GM18858 (cell line): ENCODE results near the gene DNAH14.
A peak's percentile ranks its signal among the peaks of the same experiment; 100 is the strongest.

ENCODE experiments used
- ATAC-seq: cut with Tn5 transposase; IDR thresholded peaks from one replicate; pipeline ENCODE4 v1.9.1; 2021; ENCODE audit not compliant: unreplicated experiment

The DNAH14 gene

DNA sequence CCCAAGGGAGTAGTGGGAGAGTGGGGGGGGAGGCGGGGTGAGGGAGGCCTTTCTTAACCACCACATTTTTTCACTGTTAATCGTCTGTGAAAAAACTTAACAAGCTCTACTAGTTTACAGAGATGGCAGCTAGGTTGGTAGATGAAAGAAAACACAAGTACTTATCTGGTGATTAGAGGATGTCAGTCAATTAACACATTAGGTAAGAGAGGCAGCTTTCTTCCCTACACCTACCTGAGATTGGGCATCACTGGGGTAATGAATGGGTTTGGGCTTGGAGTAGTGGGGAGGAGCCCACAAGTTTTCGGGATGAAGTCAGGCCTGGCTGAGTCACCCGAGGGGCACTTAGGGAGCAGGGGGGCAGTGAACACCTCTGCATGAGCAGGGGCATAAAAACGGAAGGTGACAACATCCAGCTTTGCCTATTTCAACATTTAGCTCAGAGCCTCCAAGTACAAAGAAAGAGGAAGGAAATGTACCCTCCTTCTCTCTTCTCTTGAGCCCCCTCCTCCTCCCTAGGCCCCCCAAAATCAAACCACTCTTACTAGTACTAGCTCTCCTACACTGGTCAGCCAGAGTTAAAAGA is 495.8 kb downstream of the DNAH14 start:
- no peak for ATAC-seq

- ATAC-seq: no peak
Observed at GRCh38 chr1:225426395-225427234, 497.1 kb downstream of the DNAH14 start.

- ATAC-seq: peak; percentile 3
Observed at GRCh38 chr1:225427235-225428067, 498.0 kb downstream of the DNAH14 start, which contains the start of gene LBR. Gene LBR (minus strand): TSS chr1:225428038. CDS start chr1:225424075, 3,963 bp downstream.

DNA sequence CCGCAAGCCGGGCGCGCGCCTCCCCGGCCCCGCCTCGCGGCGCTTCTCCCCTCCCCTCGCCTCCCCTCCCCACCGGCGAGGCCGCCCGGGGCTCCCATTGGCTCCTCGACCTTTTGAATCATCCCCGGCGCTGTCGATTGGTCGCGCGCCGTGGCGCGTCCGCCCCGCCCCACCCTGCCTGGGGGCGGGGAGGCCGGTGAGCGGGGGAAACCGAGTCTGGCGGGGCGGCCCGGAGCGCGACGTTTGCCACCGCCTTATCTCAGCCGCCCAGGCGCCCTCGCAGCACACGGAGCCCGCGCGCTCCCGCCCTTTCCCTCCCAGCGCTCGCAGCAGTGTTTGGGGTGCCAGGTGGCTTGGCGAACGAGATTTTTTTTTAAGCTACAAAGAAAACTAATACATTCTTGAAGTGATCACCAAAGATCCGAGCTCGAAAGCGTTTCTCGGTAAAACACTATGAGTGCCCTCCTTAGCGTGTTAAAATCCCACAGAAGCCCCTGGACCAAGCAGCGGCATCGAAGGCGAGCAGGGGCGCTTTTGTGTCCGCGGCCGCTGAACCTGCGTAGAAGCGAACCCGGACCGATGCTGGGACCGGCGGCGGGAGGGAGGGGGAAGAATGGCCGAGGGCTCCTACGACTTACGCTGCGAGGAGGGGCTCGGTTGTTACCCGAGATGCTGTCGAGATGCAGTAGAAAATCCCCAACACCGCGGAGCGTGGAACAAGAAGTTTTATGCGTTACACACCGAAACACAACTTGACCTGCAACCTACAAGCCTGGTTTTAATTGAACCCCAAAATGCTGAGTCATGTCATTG is 498.8 kb downstream of the DNAH14 start:
- ATAC-seq: peak; percentile 82

- ATAC-seq: no peak
Observed at GRCh38 chr1:225428881-225429455, 499.5 kb downstream of the DNAH14 start.

DNA sequence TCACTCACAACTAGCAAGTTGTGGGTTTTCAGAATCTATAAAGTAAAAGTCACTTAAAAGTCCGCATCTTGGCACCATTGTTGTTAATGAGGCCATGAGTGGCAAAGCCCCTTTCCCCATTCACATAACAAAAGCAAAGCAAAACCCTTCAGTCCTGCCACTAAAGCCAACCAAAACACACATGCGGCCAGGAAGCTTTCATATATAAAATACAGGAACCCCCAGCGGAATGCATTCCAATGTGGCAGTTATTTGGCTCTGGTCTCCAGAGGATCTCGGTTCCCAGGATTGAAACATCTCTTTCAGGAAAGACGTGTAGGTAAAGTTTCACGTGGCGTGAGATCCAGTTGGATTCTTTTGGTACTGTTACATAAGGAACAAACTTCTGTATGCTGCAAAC is 500.8 kb downstream of the DNAH14 start:
- no peak for ATAC-seq

GRCh38 chr1:225431081-225431863 is 501.8 kb downstream of the DNAH14 start:
- ATAC-seq: no peak

DNA sequence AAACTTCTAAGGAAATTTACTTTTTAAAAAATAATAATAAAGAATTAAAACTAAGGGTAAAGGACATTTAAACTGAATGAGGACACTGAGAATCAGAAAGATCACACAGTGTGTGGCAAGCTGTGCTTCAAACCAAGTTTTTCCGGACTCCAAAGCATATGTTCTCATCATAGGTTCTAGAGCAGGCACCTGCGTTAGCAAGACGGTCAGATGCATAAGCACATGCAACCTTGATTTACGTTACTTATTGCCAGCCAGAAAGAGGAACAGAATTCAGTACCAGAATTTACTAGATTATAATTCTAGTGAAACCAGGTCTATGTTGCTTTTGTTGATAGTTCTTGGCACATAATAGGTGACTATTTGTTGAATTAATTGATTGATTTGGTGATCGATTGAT is 504.6 kb downstream of the DNAH14 start:
- no peak for ATAC-seq

DNA sequence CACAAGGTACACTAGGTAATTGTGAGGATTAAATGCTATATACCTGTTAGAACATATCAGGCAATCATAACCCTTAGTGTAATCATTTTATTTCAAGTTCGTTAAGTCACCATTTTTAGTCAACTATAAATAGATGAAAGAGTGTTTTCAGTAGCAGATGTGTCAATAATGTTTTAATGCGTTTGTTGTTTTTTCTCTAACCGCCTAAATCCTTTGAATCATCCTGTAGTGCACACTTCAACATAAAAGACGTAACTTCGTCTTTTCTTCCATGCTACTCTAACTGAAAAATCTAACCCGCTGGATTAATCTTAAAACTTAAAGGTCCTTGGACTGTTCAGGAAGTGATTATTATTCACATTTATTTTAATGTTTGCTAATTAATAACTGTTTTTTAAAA is 505.6 kb downstream of the DNAH14 start:
- no peak for ATAC-seq

- ATAC-seq: no peak
Observed at GRCh38 chr1:225435487-225435886, 506.0 kb downstream of the DNAH14 start.

GRCh38 chr1:225435957-225436392 is 506.5 kb downstream of the DNAH14 start:
- ATAC-seq: no peak

GRCh38 chr1:225437710-225438437 is 508.4 kb downstream of the DNAH14 start:
- no peak for ATAC-seq

GRCh38 chr1:225440380-225441221 is 511.1 kb downstream of the DNAH14 start:
- ATAC-seq: no peak

DNA sequence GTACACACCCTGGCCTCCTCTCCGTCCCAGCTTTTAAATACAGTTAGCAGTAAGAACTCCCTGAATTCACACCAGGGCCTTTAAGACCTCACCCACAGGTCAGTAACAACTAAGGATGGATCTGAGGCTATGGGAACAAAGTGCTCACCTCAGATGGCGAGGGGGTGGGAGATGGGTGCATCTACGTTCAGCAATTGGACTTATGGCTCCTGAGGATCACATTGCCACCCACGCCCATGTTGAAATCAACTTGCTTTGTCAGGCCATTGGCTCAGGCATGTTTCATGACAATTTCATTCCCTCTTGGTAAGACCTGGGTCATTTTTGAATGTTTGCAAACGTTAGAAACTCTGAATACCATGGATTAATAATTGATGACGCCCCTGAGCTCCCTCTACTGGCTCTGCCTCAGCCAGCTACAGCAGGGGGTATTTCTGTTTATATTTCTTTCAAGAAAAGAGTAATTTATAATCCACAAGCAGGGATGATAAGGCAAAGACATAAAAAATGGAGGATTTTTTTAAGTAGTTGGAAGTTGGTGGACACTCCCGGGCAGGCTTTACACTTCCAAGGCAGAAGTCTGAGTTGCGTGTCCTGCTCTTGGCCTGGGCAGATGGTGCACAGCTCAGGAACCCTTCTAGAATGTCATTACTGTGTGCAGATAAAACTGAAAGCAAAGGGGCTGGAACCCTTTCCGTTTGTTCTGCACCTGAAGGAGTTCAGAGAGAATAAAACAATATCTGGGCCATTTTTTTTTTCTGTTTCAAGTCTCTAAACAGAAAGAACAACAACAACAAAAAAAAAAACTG is 512.0 kb downstream of the DNAH14 start:
- ATAC-seq: peak; percentile 22

- no peak for ATAC-seq
Observed at GRCh38 chr1:225442123-225442505, 512.6 kb downstream of the DNAH14 start.

DNA sequence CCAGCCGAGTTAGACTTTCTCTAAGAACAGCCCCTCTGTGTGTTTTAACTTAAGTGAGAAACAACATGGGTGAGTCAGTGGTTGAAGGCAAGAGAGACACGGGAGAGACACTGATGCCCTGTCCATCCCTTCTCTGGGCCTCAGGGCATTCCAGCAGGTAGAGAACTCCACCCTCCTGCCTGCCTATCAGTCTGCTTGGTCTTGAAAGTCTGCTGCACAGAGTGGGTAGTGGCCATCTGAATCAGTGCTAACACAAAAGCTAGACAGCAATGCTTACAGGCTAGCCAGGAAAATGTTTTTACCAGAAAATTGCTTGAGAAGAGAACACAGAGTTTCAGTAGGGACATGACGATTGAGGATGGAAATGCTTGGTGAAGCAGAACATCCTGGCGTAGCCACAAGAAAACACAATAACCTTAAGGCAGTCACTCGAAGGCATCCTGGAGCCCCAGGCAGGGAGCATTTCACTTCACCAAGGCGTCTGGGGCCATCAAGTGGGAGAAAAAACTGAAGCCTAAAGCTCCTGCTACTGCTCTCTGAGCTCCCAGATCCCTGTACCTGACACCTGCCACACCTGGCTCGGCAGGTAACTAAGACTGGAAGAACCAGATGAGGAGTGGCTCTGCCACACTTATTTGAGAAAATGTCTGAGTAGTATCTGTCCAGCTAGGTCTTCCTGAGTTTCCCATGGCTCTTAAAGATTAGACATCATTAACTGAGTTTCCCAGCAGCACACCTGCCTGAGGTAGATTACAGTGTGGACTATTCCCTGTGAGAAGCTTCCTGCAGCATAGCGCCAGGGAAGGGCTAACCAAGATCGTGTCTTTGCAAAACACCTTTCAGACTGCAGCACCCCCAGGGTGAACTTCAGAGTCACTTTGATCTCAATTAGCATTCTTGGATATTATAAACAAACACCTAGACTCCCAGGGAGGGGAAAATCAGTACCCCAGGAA is 516.4 kb downstream of the DNAH14 start:
- ATAC-seq: no peak
